Spleen (tissue), 11 donors: ENCODE data around the gene TCAF1. TPM values are rescaled to one million over a fixed set of nuclear protein-coding genes. Genes with fewer than 3 reads are reported as not detected.

Experiments
- DNase-seq: peaks from one replicate; pipeline ENCODE4 v3.0.0-alpha.2; 2020
- H3K27ac ChIP-seq, 8 donors: fragments of 200-600 bp; sonication (generic) in 7 of 8; 1 replicate in 4 of 8; 2 replicates in 4 of 8; pipeline versions ENCODE4 v1.5.0 to v1.8.0; 2016 to 2021; ENCODE audit warnings: inconsistent platforms in 4 of 8, mild to moderate bottlenecking in 4 of 8, moderate library complexity in 1 of 8
- H3K27me3 ChIP-seq, 7 donors: fragments of 200-600 bp; sonication (generic) in 6 of 7; replicated peaks in 1 of 7; 1 replicate in 4 of 7; 2 replicates in 3 of 7; pipeline versions ENCODE4 v1.5.0 to v1.8.0; 2016 to 2021; ENCODE audit warnings: inconsistent platforms in 3 of 7, mild to moderate bottlenecking in 1 of 7
- H3K36me3 ChIP-seq, 6 donors: fragments of 200-600 bp; sonication (generic) in 5 of 6; 1 replicate in 4 of 6; 2 replicates in 2 of 6; pipeline versions ENCODE4 v1.5.0 to v1.8.0; 2016 to 2021; ENCODE audit warnings: inconsistent platforms in 2 of 6
- H3K4me1 ChIP-seq, 6 donors: fragments of 200-600 bp; sonication (generic) in 5 of 6; 1 replicate in 3 of 6; 2 replicates in 3 of 6; pipeline versions ENCODE4 v1.5.0 to v1.8.0; 2016 to 2021; ENCODE audit warnings: inconsistent platforms in 3 of 6
- H3K4me3 ChIP-seq, 8 donors: fragments of 200-600 bp; sonication (generic) in 7 of 8; 1 replicate in 4 of 8; 2 replicates in 4 of 8; pipeline versions ENCODE4 v1.5.0 to v1.8.0; 2016 to 2021; ENCODE audit warnings: inconsistent platforms in 4 of 8, mild to moderate bottlenecking in 4 of 8, moderate library complexity in 2 of 8
- H3K9me3 ChIP-seq, 8 donors: fragments of 200-600 bp; sonication (generic) in 7 of 8; 1 replicate in 4 of 8; 2 replicates in 4 of 8; pipeline versions ENCODE4 v1.5.0 to v1.8.0; 2016 to 2021; ENCODE audit warnings: inconsistent platforms in 4 of 8
- POLR2A ChIP-seq, 3 donors: fragments of 450-650 bp; IDR thresholded peaks; one replicate each; pipeline ENCODE4 v1.5.1; 2017; ENCODE audit warnings: antibody characterized with exemption in 3 of 3, mild to moderate bottlenecking in 1 of 3
- POLR2AphosphoS5 ChIP-seq, 3 donors: sonication (generic); formaldehyde crosslinking; IDR thresholded peaks; one replicate each; pipeline ENCODE4 v1.5.1; 2017; ENCODE audit warnings: antibody characterized with exemption in 3 of 3
- WGBS, 5 donors: extraction: QIAGEN DNeasy Blood & Tissue Kit in 3 of 5; methylation state at CpG; one replicate each; pipeline versions ENCODE4 v1.1.5 to v1.1.7; 2013 to 2018; 5-methylcytosine and 5-hydroxymethylcytosine counted together
- intact Hi-C: fragments of 100-400 bp; cut with DNase I; formaldehyde crosslinking; loops from one replicate; pipeline ENCODE4 v1.15.0; 2023; ENCODE audit warnings: low total_unique reads
- polyA plus RNA-seq, 3 donors: library from polyadenylated mRNA; stranded (reverse); fragments of 200-250 nt; gene quantifications; one replicate each; pipeline ENCODE4 v1.2.1, GENCODE V29; 2013
- total RNA-seq, 7 donors: library from RNA; depleted of rRNA in 3 of 7; stranded (reverse); fragments of >200 nt in 3 of 7; fragmentation: NEBNext Ultra II Directional in 4 of 7; extraction: Animal tissue kit (Norgen Biotek cat#: 25700) in 4 of 7; gene quantifications; one replicate each; pipeline versions ENCODE4 v1.1.0 to v1.2.1, GENCODE V29; 2016 to 2021
- TF ChIP-seq, protein P1 (sequence below), 11 experiments: fragments of 200-600 bp in 7 of 11; fragments of 450-650 bp in 4 of 11; sonication (generic) in 4 of 11; IDR thresholded peaks in 8 of 11; conservative IDR thresholded peaks in 3 of 11; 1 replicate in 7 of 11; 2 replicates in 4 of 11; pipeline versions ENCODE4 v1.4.0 to v1.8.0; 2016 to 2021; ENCODE audit warnings: antibody characterized with exemption in 11 of 11, inconsistent platforms in 4 of 11, mild to moderate bottlenecking in 1 of 11
- donor health status: healthy with polysubstance abuse.
- donor health status: DM: no; HTN: no; CAD: no; lungs with moderate emphysema.
- donor health status: DM: no; HTN: no; CAD: no.
- donor health status: Bipolar disorder and iron deficiency.
- donor health status: healthy.
- donor health status: DM: no; HTN: no; CAD: no.
- donor health status: DM: yes; HTN: yes; CAD: no.

Gene TCAF1
- total and polyA plus RNA-seq, 10 donors: 3.8 to 39.6 (median 27.1) TPM

DNA sequence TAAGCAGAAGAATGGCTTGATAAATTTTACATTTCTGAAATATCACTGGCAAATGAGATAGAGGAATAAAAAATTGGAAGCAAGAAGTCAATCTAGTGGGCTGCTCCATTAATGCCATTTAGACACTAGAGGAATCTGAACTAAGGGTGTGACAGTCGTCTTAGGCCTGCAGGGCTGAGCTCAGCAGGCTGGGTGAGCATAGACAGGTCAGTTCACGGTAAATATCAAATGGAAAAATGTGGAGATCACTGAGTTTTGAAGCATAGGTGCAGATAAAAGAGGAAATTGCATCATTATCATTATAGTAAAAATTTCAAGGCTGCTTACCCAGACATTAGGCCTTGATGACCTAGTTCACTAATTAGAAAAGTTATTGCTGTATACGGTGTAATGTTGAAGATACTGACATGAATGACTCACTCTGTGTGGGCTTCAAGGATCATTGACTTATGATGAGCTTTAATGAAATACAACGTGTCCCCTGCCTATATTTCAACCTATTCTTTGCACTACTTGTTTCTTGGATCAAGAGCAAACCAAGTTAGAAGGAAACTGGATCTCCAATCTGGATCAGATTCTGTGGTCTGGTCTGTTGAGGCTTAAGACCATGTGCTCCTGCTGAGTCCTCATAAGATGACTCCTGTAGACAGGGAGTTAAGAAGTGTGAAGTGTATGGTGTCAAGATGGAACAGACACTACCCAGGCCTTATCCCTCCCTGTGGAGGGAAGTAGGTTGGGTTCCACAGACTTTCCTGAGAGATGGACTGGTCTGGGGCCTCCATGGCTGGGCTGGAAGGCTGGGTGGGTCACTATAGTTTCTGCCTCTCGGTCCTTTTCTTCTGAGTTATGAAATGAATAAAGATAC, 36.6 kb upstream of the TCAF1 start:
- TF ChIP-seq POLR2AphosphoS5 (IDR thresholded peaks at IDR 0.05): no peak
- TF ChIP-seq, protein P1, sequence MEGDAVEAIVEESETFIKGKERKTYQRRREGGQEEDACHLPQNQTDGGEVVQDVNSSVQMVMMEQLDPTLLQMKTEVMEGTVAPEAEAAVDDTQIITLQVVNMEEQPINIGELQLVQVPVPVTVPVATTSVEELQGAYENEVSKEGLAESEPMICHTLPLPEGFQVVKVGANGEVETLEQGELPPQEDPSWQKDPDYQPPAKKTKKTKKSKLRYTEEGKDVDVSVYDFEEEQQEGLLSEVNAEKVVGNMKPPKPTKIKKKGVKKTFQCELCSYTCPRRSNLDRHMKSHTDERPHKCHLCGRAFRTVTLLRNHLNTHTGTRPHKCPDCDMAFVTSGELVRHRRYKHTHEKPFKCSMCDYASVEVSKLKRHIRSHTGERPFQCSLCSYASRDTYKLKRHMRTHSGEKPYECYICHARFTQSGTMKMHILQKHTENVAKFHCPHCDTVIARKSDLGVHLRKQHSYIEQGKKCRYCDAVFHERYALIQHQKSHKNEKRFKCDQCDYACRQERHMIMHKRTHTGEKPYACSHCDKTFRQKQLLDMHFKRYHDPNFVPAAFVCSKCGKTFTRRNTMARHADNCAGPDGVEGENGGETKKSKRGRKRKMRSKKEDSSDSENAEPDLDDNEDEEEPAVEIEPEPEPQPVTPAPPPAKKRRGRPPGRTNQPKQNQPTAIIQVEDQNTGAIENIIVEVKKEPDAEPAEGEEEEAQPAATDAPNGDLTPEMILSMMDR (IDR thresholded peaks at IDR 0.05 in 8 of 11, conservative IDR thresholded peaks at IDR 0.05 in 3 of 11): no peak
- no peak for TF ChIP-seq POLR2A (IDR thresholded peaks at IDR 0.05)
- Histone ChIP-seq H3K4me1 (no peaks in the 10 kb centered on the region), H3K27ac (no peak overlapping the region), H3K36me3 (no peaks in the 10 kb centered on the region), H3K27me3 (no peaks in the 10 kb centered on the region), H3K9me3 (peaks cover 0 to 8% (median 2%) of the 10 kb centered on the region in 8 donors), H3K4me3 (no peak overlapping the region)
- DNase-seq: no peak
- intact Hi-C loops: no loop called here
- 69 to 78% (median 73%) methylated on average over 5 of the region's 5 CpGs for WGBS, 5 donors

DNA sequence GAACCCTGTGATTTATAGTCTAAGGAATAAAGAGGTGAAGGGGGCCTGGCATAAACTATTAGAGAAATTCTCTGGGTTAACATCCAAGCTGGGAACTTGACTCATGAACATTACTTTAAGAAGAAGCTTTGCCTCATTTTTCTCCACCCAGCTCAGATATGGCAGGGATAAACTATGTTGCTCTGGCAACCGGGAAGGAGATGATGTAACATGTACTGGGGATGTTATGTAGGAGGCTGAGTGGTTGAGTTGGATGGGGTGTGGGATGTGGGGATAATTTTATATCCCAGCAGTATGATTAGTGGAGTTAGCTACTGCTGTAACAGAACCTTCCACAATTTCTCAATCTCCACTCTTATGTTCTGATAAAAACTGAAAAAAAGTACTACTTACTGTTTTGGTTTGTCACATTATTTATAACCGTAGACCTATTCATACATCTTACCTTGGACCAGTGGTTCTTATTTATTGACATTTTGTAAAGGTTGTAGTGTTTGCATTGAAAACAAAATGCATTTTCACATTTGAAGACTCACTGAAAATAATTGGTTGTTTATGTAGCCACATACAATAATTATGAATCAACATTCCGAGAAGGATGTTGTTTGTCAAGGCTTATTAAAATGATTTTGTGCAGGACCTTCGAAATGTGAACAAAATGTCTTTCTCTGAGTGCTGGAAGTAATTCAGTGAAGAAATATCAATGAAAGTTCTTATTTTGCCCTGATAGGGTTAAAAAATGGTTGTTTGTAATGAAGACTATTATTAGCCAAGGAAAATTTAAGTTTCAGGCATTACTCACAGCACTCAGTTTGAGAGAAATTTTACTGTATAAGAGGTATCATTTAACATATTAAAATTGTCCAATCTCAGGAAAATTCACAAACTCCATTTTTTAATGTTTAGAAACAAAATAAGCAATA, 34.4 kb upstream of the TCAF1 start:
- Histone ChIP-seq H3K4me3 (no peak overlapping the region), H3K36me3 (no peaks in the 10 kb centered on the region), H3K27ac (no peak overlapping the region), H3K27me3 (no peaks in the 10 kb centered on the region), H3K9me3 (peaks cover 0 to 24% (median 13%) of the 10 kb centered on the region in 8 donors), H3K4me1 (no peaks in the 10 kb centered on the region)
- intact Hi-C loops: no loop called here
- TF ChIP-seq POLR2AphosphoS5 (IDR thresholded peaks at IDR 0.05): no peak
- TF ChIP-seq, protein P1 (IDR thresholded peaks at IDR 0.05 in 8 of 11, conservative IDR thresholded peaks at IDR 0.05 in 3 of 11): no peak
- no peak for TF ChIP-seq POLR2A (IDR thresholded peaks at IDR 0.05)
- no peak for DNase-seq
- WGBS, 5 donors: 64 to 80% (median 78%) methylated on average over 4 of the region's 4 CpGs

DNA sequence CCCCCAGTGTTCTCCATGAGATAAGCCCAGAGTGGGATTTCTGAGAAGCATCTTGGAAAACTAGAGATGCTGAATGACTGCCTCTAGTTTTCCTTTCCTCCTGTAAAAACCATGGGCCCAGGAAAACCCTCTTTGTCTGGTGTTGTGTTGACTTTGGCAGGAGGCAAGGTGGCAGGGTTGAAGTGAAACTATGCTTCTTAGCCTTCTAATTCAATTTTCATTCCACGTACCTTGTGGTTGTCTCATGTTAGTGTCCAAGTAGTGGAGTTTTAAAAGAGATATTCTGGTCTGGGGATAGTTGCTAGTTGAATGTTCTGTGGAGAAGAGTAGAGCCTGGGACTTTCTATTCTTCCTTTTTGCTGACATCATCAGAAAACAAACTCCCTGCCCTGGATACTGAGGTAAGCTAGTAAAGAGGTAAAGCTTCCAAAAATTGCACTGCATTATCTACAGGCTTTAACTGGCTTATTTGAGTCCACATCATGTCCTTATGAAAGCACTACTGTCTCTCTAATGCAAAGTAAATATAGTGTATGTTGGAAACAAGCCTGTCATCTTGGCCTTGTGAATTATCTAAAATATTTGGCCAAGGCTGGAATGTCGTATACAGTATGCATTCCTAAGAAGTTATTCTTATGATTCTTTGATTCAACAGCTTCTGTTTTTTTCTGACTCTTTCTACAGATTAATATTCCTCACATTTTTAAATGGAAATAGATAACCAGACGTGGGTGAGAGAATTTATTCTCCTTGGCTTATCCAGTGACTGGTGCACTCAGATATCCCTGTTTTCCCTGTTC, 32.8 kb upstream of the TCAF1 start, which contains the start of gene OR2F2:
Gene OR2F2, plus strand, starts transcription at position 708 of the 800 bp plus-strand sequence. Its CDS starts 0 bp downstream, at position 708.
- Histone ChIP-seq H3K27me3 (no peaks in the 10 kb centered on the region), H3K27ac (no peak within 1 kb of the TSS), H3K9me3 (peaks cover 0 to 24% (median 13%) of the 10 kb centered on the region in 8 donors), H3K4me3 (no peak within 1 kb of the TSS), H3K4me1 (no peaks in the 10 kb centered on the region), H3K36me3 (no peaks in the 10 kb centered on the region)
- DNase-seq: no peak
- intact Hi-C loops: no loop called here
- 74 to 84% (median 80%) methylated on average over 3 of the region's 3 CpGs for WGBS, 5 donors
- no peak for TF ChIP-seq POLR2AphosphoS5 (IDR thresholded peaks at IDR 0.05)
- TF ChIP-seq, protein P1 (IDR thresholded peaks at IDR 0.05 in 8 of 11, conservative IDR thresholded peaks at IDR 0.05 in 3 of 11): no peak
- no peak for TF ChIP-seq POLR2A (IDR thresholded peaks at IDR 0.05)
